ENCODE measurements around the gene GAK.
A peak's percentile ranks its signal among the peaks of the same experiment; 100 is the strongest.
"Not testable (repeated sequence)": the region's sequence is repeated elsewhere in the genome, so short reads cannot be mapped to it uniquely, and the experiment has no call there.

The GAK gene

GRCh38 chr4:952881-953573, 20.9 kb upstream of the GAK start:
- no peak for DNase-seq

- no peak for DNase-seq
Observed at GRCh38 chr4:951594-952468, 19.7 kb upstream of the GAK start.

- DNase-seq, result no peak
Observed at GRCh38 chr4:951186-951585, 19.1 kb upstream of the GAK start.

- no peak for DNase-seq
Observed at GRCh38 chr4:950136-951020, 18.3 kb upstream of the GAK start.

GRCh38 chr4:949656-950055, 17.5 kb upstream of the GAK start:
- DNase-seq, result no peak

DNA sequence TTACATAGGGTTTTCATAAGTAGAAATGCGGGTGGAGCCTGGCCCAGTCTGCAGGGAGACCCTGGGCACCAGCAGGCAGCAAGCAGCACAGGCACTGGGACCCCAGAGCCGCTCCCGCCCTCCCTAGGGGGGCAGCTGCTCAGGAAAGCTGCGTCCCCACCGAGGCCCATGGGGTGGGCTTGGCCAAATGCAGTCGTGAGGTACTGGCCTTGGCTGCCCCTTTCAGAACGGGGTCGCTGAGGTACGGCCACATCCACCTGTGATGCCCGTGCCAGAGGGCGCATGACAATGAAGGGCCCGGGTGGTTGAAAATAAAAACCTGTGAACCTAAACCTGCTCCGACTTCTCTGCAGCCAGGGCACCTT, 16.8 kb upstream of the GAK start:
- no peak for DNase-seq

DNA sequence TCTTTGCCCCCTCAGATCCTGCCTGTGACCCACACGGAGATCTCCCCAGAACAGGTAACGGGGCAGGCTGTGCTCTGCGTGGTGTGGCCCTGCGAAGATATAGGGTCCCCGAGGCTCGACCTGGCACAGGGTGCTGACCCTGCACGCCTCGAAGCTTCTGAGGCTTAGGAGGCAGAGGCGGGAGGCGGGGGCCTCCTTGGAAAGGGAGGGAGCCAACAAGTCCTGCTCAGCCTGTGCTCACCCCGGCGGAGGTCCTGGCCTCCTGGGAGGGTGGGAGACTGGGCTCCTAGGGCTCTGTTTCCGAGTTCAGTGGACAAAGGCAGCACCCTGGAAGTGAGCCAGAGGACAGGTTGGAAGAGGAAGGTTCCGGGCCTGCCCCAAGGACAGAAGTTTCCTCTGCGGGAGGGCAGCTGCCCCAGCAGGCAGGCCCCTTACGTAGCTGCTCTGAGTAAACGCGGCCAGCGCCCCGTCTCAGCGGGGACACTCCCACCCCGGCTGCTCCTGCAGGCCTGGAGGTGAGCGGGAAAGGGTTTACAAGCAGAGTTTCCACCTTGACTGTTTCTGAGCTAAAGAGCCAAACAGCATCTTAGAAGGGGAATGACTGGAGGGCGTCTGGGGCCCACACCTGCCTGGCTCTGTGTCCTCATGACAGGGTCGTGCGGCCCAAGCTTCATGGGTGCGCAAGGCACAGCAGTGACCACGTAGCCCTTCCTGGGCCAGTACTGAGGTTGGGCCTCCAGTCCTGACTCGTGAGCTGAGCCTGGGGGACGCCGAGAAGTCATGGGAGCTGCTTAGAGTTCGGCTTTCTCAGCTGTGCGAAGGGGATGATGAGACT, 16.2 kb upstream of the GAK start:
- no peak for DNase-seq

DNA sequence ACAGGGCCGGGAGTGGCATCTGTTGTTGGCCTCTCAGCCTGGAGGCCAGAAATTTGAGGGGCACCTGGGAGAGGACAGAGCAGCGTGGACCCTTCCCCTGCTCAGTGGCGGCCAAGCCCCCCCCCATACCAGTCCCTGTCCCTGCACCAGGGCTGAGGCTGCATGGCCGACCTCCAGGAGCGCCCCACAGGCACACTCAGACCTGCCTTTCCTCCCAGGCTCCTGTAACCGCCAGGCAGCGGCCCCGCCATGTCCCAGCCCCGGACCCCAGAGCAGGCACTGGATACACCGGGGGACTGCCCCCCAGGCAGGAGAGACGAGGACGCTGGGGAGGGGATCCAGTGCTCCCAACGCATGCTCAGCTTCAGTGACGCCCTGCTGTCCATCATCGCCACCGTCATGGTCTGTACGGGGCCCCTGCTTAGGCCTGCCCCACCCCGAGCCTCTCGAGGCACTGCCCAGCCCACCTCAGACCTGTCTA, 15.4 kb upstream of the GAK start:
- DNase-seq, result no peak

DNA sequence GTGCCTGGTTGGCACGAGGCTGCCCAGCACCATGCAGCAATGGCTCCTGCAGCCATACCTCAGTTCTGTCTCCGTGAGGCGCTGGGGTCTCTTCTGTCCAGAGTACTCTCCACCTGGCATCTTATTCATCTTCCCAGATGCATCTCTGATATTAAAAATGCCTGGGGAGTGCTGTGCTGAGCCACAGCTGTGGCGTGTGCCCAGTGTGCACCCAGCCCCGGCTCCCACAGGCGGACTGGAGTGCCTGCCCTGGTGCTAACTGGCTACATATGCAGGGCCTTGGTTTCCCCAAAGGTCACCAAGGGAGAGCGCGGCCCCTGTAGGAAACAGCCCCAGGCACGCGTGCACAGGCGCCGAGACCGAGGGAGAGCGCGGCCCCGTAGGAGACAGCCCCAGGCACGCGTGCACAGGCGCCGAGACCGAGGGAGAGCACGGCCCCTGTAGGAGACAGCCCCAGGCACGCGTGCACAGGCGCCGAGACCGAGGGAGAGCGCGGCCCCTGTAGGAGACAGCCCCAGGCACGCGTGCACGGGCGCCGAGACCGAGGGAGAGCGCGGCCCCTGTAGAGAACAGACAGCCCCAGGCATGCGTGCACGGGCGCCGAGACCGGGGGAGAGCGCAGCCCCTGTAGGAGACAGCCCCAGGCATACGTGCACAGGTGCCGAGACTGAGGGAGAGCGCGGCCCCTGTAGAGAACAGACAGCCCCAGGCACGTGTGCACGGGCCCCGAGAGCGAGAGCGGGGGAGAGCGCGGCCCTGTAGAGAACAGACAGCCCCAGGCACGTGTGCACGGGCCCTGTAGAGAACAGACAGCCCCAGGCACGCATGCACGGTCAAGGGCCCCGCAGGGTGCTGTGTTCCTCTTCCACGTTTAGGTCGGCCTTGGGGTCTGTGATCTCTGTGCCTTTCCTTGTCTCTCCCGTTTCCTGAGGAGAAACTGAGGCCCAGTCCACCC, 14.7 kb upstream of the GAK start:
- no peak for DNase-seq

GRCh38 chr4:946103-946450, 14.0 kb upstream of the GAK start:
- DNase-seq, result no peak

- no peak for DNase-seq
Observed at GRCh38 chr4:945274-946102, 13.4 kb upstream of the GAK start.

GRCh38 chr4:939508-939907, 7.4 kb upstream of the GAK start:
- not testable (repeated sequence) for DNase-seq

- no peak for DNase-seq
Observed at GRCh38 chr4:932713-933070, 576 bp upstream of the GAK start.

DNA sequence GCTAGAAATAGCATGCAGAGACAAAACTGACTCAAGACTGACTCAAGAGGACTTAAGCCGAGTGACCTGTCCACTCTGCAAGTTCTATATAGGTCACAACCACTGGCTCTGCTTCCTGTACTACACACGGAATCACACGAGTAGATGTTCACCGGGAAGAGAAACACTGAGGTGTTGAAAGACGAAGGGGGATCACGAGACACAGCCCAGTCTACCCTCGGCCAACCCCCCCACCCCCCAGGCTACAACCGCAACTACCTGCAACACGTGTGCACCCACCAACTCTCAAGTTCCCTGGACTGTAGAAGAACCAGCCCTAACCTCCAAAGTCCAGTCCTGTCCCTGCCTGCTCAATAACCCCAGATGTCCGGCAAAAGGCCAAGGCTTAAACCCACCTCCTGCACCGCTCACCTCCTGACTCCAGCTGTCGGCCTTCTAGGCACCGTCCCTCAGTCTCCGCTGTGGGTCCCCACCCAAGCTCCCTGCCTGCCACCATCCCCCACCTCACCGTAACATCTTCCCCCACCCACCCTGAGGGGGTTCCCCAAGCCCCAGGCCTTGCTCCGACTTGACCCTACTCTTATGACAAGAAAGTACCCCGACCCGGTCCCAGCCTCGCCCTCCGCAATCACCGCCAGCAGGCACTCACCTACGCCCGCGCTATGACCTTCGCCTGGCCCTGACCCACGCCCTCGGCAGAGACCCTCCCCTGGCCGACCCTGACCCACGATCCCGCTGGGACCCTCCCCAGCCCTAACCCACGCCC, 739 bp downstream of the GAK start:
- DNase-seq, result no peak

- no peak for DNase-seq
Observed at GRCh38 chr4:930827-931193, 1.3 kb downstream of the GAK start.

- peak; percentile 79 to 80 for DNase-seq
Observed at GRCh38 chr4:930028-930551, 2.0 kb downstream of the GAK start.

DNA sequence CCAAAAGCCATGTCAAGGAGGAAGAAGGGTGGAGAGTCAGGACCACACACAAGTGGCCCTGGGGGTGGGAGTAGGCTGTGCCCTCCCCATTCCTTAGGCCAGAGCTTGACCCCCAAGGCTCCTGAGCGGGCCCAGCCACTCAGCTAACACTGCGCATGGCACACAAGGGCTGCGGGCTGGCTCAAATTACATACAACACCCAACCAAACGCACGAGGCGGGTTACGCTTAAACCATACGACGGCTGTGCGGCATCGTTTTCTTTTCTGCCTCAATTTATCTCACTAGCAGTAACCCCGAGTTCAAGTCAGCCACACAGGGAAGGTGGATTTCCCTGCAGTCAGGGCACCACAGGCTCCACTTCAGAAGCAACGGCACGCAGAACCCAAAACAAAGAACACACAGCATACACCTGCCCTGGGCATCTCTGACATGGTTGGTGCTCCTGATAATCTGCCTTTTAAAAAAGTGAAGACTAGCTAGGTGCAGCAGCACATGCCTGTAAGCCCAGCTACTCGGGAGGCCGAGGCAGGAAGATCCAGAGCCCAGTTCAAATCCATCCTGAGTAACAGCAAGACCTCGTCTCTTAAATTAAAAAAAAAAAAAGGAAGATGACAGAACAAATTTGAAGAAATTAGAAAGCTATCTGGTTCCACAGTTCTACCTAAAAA, 2.9 kb downstream of the GAK start:
- DNase-seq, result no peak

DNA sequence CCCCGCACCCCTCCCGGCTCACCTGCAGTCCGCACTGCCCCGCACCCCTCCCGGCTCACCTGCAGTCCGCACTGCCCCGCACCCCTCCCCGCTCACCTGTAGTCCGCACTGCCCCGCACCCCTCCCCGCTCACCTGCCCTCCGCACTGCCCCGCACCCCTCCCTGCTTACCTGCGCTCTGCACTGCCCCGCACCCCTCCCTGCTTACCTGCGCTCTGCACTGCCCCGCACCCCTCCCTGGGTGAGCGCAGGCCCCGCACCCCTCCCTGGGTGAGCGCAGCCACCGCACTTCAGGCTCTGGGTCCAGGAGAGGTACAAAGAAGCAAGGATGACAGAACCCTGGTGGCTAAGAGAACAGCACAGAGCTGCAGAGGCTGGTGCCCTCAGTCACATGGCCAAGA, 4.5 kb downstream of the GAK start:
- DNase-seq, result not testable (repeated sequence)

GRCh38 chr4:926538-926937, 5.6 kb downstream of the GAK start:
- DNase-seq, result no peak
